Lung microvascular endothelial cell (primary cell): ENCODE measurements around the gene MNX1. TPM values are rescaled to one million over a fixed set of nuclear protein-coding genes. Genes with fewer than 3 reads are reported as not detected.

Experiments used
- DNase-seq, 2 donors: peaks; one replicate each; pipeline versions ENCODE4 v3.0.0 to v3.0.0-alpha.2; 2010; ENCODE audit warnings: low read depth in 2 of 2
- total RNA-seq: library from RNA; depleted of rRNA; stranded (reverse); fragments of >200 nt; gene quantifications from 2 replicates; pipeline ENCODE4 v1.2.1, GENCODE V29; 2014

The MNX1 gene
- total RNA-seq, 1 donor from 2014 or later: not detected

- peak; percentile 41 to 53 for DNase-seq
These were observed 6.5 kb downstream of the MNX1 start for GRCh38 chr7:157003756-157004520.

- no peak for DNase-seq
These were observed 7.1 kb downstream of the MNX1 start for GRCh38 chr7:157003445-157003755.

DNA sequence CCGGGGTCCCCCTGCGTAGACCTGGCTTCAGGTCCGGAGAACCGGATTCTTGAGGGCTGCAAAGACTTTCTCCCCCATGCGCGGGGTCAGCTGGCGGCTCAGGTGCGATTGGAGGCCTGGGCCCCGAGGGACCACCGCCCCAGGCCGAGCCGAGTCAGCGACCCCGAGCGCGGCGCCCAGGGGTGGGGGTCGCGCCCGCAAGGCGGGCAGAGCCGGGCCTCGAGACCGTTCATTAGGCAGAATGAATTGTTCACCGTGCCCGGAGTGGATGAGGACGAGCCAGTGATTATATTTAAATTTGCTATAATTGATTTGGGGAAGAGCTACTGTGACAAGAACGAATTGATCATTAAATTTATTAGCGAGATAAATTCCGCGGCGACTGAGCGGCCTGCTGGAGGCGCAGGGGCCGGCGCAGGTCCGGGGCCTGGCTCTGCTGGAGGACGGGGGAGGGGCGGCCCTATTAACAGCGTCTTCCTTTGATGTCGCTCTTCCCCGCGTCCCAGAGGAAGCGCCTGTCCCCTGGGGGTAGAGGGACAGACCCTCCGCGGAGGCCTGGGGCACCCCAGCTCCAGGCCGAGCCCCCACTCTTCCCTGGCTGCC lies 7.5 kb downstream of the MNX1 start:
- DNase-seq: no peak

DNA sequence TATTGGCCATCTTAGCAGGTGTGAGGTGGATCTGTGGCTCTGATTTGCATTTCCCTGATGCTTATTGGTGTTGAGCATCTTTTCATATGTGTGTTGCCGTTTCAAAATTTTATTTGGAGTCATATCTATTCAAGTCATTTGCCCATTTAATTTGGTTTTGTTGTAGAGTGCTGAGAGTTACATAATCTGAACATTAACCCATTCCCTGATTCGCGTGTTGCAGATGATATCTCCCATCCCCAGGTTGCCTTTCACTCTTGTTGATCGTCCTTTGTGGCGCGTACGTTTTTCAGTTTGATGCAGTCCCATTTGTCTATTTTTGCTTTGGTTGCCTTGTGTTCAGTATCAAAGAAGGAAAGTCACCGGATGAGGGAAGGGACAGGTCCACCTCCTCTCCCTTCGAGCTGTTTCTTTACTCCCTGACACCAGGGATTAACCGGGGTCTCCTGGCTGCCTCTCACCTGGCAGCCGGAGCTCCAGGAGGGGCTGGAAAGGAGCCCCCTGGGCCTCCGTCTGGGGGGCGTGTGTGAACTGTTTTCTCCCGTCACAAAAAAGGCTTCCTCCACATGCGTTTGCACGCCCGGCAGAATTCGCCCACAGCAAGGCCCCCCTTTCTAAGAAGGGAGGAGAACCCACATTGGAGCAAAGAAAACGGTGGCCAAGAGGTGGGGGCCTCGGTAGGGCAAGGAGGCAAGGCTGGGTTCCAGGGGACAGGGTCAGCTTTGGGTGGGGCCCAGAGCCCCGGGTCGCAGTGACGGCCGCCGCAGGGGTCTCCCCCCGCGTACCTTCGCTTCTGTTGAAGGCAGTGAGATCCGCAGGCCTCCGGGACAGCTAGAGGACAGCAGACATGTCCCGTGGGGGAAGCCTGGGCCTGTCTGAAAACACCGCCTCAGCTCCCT lies 8.3 kb downstream of the MNX1 start:
- DNase-seq: no peak

GRCh38 chr7:157000741-157001653 lies 9.5 kb downstream of the MNX1 start:
- no peak for DNase-seq

GRCh38 chr7:156999958-157000726 lies 10.3 kb downstream of the MNX1 start:
- DNase-seq: no peak

GRCh38 chr7:156998988-156999957 lies 11.2 kb downstream of the MNX1 start:
- DNase-seq: no peak

DNA sequence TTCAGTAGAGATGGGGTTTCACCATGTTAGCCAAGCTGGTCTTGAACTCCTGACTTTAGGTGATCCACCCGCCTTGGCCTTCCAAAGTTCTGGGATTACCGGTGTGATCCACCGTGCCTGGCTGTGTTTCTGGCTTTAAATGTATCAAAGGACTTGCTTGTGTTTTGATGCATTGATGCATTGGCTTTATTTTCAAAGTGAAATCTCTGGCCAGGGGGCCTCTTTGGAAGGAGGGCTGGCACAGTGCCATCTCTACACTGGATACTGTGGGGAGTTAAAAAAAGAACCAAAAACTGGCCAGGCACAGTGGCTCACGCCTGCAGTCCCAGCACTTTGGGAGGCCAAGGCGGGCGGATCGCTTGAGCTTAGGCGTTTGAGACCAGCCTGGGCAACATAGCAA lies 16.0 kb downstream of the MNX1 start:
- DNase-seq: no peak

GRCh38 chr7:156993925-156994235 lies 16.6 kb downstream of the MNX1 start:
- no peak for DNase-seq

- no peak for DNase-seq
These were observed 17.2 kb downstream of the MNX1 start for GRCh38 chr7:156993021-156993924.

DNA sequence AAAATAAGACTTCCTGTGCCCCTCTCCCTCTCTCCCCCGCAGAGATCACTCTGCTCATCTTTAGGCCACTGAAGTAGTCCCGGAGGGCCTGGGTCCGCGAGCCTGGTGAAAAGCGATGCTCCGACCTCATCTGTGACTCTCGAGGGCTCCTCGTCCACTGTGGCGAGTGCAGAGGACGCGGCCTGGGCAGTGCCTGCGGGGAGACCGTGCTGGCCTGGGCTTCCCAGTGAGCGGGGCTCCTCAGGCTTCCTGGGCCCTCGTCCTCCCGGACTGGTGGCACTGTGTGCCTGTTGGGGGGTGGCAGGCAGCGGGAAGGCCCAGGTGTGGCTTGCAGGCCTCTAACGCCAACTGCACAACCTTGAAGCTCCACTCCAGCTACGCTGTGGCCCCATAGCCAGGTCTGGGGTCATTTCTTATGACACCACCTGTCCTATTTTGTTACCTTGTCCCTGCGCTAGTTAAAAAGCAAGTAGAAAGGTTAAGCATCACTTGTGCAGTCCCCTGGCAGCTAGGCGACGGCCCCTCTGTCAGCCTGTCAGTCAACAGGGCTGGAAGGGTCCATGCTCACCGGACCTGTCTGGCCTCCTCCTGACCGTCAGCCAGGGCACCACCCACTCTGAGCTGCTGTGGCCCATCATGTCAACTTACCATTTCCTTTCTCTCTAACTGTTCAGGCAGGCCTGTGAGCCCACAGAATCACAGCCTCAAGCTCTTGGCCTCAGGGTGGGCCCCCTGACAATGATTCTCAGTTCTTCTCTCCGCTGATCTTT lies 20.5 kb downstream of the MNX1 start:
- no peak for DNase-seq

DNA sequence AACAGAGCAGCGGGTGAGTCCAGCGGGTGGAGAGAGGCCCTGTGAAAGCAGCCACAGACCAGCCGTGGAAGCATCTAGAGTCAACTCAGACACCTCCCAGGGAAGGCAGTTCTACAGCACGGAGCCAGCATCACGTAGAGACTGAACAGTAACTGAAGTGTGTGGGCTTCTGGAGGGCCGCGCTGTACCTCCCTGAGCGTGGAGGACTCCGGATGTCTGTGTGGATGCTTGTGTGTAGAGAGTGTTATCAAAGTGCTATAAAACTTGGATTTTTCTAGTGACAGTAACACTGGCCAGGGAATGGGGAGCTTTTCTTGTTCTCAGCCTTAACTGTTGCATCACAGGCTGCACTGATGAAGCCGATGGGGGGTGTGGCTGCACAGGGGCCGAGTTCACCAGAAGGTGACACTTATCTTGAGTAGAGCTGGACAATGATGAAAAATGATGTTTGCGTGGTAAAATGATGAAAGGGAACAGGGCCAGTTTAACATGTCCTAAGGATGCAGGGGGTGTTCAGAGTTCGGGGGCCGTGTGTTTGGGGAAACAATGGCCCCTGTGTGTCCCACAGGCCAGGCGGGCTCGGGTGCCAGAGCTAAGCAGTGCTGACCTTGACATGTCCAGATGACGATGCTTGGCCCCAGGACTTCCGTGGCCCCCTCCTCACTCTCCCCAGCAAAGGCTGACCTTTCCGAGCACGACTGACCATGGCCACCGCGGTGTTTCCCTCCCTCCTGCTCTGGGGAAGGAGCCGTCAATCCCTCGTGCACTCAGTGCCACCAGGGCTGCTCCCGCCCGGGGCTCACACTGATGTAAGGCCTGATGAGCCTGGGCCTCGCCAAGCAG lies 21.9 kb downstream of the MNX1 start:
- no peak for DNase-seq

DNA sequence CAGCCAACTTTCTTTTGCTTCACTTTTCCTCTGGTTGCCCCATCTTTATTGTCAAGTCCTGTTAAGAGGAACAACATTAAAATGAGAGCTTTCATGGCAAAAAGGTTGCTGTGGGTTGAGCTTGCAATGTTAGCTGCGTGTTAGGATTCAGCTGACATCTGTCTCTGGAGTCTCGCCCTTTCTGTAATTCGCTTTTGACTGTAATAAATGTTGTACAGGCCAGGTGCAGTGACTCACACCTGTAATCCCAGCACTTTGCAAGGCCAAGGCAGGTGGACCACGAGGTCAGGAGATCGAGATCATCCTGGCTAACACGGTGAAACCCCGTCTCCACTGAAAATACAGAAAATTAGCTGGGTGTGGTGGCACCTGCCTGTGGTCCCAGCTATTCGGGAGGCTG lies 24.1 kb downstream of the MNX1 start:
- no peak for DNase-seq

GRCh38 chr7:156985101-156985992 lies 25.1 kb downstream of the MNX1 start:
- no peak for DNase-seq

DNA sequence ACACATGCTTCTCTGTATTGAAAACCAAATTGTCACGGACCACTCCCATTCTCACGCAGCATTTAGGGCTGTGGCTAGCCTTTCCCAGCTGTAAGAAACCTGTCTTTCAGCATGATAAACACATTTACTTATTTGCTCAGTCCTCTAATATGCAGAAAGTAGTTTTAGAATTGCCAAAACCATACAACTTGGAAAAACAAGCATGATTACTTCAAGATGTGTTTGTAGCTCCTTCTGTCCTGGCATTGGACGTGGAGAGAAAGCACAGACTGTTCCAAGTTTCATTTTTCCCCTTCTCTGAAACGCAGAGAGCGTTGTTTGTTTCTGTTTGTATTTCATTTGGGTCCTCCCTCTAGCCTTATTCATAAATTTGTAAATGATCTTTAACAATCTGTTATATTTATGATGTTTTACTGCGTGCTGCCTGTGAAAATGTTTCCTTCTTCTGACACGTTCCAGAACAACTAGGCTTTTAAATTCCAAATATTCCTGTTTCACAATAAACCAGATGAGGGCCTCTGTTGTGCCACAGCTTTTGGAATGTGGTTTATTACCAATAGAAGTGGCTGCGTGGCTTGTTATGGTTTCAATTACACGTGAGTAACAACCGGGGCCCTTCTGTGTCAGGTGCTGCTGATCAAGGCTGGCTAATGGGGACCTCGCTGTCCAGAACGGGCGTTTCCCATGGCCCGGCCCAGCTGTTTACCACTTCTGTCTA lies 26.1 kb downstream of the MNX1 start:
- no peak for DNase-seq
